Activated naive CD8-positive, alpha-beta T cell treated with anti-CD3 and anti-CD28 coated beads for 36 hours (primary cell): Measurements from ENCODE around the gene ADGRG1. TPM values are rescaled to one million over a fixed set of nuclear protein-coding genes. Genes with fewer than 3 reads are reported as not detected.

Experiments used
- DNase-seq: peaks from one replicate; pipeline ENCODE4 v3.0.0; 2021
- H3K27ac Mint-ChIP-seq: one replicate; pipeline ENCODE4 v1.8.0; 2022; ENCODE audit warnings: mild to moderate bottlenecking, moderate library complexity, mixed read lengths
- H3K27me3 Mint-ChIP-seq: one replicate; pipeline ENCODE4 v1.8.0; 2022; ENCODE audit warnings: mild to moderate bottlenecking, mixed read lengths
- H3K36me3 Mint-ChIP-seq: one replicate; pipeline ENCODE4 v1.8.0; 2021; ENCODE audit warnings: mild to moderate bottlenecking, mixed read lengths
- H3K4me1 Mint-ChIP-seq: one replicate; pipeline ENCODE4 v1.8.0; 2021; ENCODE audit warnings: mixed read lengths
- H3K4me3 Mint-ChIP-seq: one replicate; pipeline ENCODE4 v1.8.0; 2022; ENCODE audit warnings: mild to moderate bottlenecking, moderate library complexity, mixed read lengths
- H3K9me3 Mint-ChIP-seq: one replicate; pipeline ENCODE4 v1.8.0; 2022; ENCODE audit warnings: mixed read lengths
- total RNA-seq, 2 experiments: library from RNA; stranded (reverse); gene quantifications; one replicate each; pipeline ENCODE4 v1.2.3, GENCODE V29; 2021

Gene ADGRG1
- total RNA-seq, 2 experiments from 2014 or later = 2.8 to 3.0 TPM

- Mint-ChIP-seq H3K4me1 (peaks cover 26% of the 10 kb centered on the region), H3K27ac (no peak overlapping the region), H3K36me3 (no peaks in the 10 kb centered on the region), H3K4me3 (no peak overlapping the region), H3K27me3 (peaks cover 4% of the 10 kb centered on the region), H3K9me3 (no peaks in the 10 kb centered on the region)
- DNase-seq = no peak
Measured at GRCh38 chr16:57644383-57645014, 16.1 kb downstream of the ADGRG1 start.

- Mint-ChIP-seq H3K27me3 (no peaks in the 10 kb centered on the region), H3K4me3 (no peak overlapping the region), H3K27ac (no peak overlapping the region), H3K36me3 (no peaks in the 10 kb centered on the region), H3K4me1 (peaks cover 26% of the 10 kb centered on the region), H3K9me3 (no peaks in the 10 kb centered on the region)
- no peak for DNase-seq
Measured at GRCh38 chr16:57645169-57645568, 16.7 kb downstream of the ADGRG1 start.

GRCh38 chr16:57645691-57646387 lies 17.4 kb downstream of the ADGRG1 start:
- no peak overlapping the region for H3K4me3 Mint-ChIP-seq
- no peaks in the 10 kb centered on the region for H3K9me3 Mint-ChIP-seq
- no peak for DNase-seq
- no peaks in the 10 kb centered on the region for H3K36me3 Mint-ChIP-seq
- H3K27ac Mint-ChIP-seq = no peak overlapping the region
- peaks cover 26% of the 10 kb centered on the region for H3K4me1 Mint-ChIP-seq
- no peaks in the 10 kb centered on the region for H3K27me3 Mint-ChIP-seq

- no peaks in the 10 kb centered on the region for H3K27me3 Mint-ChIP-seq
- no peaks in the 10 kb centered on the region for H3K9me3 Mint-ChIP-seq
- peak; percentile 32 for DNase-seq
- peaks cover 26% of the 10 kb centered on the region for H3K4me1 Mint-ChIP-seq
- H3K27ac Mint-ChIP-seq = peak overlapping the region; percentile 38
- H3K36me3 Mint-ChIP-seq = no peaks in the 10 kb centered on the region
- H3K4me3 Mint-ChIP-seq = no peak overlapping the region
Measured at GRCh38 chr16:57646388-57647039, 18.1 kb downstream of the ADGRG1 start.

- Mint-ChIP-seq H3K36me3 (no peaks in the 10 kb centered on the region), H3K4me1 (peaks cover 31% of the 10 kb centered on the region), H3K27me3 (no peaks in the 10 kb centered on the region), H3K9me3 (no peaks in the 10 kb centered on the region), H3K27ac (peak overlapping the region; percentile 81), H3K4me3 (no peak overlapping the region)
- DNase-seq = peak; percentile 42
Measured at GRCh38 chr16:57647136-57647875, 18.9 kb downstream of the ADGRG1 start.

- Mint-ChIP-seq H3K9me3 (no peaks in the 10 kb centered on the region), H3K4me3 (peak overlapping the region; percentile 23), H3K27me3 (no peaks in the 10 kb centered on the region), H3K36me3 (no peaks in the 10 kb centered on the region), H3K4me1 (peaks cover 31% of the 10 kb centered on the region), H3K27ac (peak overlapping the region; percentile 81)
- peak; percentile 17 for DNase-seq
Measured at GRCh38 chr16:57648125-57648524, 19.7 kb downstream of the ADGRG1 start.

GRCh38 chr16:57648581-57649442 lies 20.4 kb downstream of the ADGRG1 start:
- Mint-ChIP-seq H3K4me3 (no peak overlapping the region), H3K27ac (peak overlapping the region; percentile 62), H3K4me1 (peaks cover 31% of the 10 kb centered on the region), H3K9me3 (no peaks in the 10 kb centered on the region), H3K27me3 (no peaks in the 10 kb centered on the region), H3K36me3 (no peaks in the 10 kb centered on the region)
- peak; percentile 81 for DNase-seq

GRCh38 chr16:57649443-57649751 lies 21.0 kb downstream of the ADGRG1 start:
- no peaks in the 10 kb centered on the region for H3K9me3 Mint-ChIP-seq
- no peaks in the 10 kb centered on the region for H3K36me3 Mint-ChIP-seq
- no peak overlapping the region for H3K4me3 Mint-ChIP-seq
- H3K27ac Mint-ChIP-seq = peak overlapping the region; percentile 62
- no peaks in the 10 kb centered on the region for H3K27me3 Mint-ChIP-seq
- peaks cover 31% of the 10 kb centered on the region for H3K4me1 Mint-ChIP-seq
- DNase-seq = no peak

GRCh38 chr16:57649846-57650245 lies 21.4 kb downstream of the ADGRG1 start:
- peaks cover 31% of the 10 kb centered on the region for H3K4me1 Mint-ChIP-seq
- no peaks in the 10 kb centered on the region for H3K36me3 Mint-ChIP-seq
- DNase-seq = no peak
- no peaks in the 10 kb centered on the region for H3K27me3 Mint-ChIP-seq
- no peaks in the 10 kb centered on the region for H3K9me3 Mint-ChIP-seq
- H3K4me3 Mint-ChIP-seq = no peak overlapping the region
- no peak overlapping the region for H3K27ac Mint-ChIP-seq

- Mint-ChIP-seq H3K36me3 (no peaks in the 10 kb centered on the region), H3K4me3 (no peak overlapping the region), H3K27me3 (no peaks in the 10 kb centered on the region), H3K27ac (no peak overlapping the region), H3K9me3 (no peaks in the 10 kb centered on the region), H3K4me1 (peaks cover 29% of the 10 kb centered on the region)
- DNase-seq = no peak
Measured at GRCh38 chr16:57651344-57652333, 23.2 kb downstream of the ADGRG1 start.

- no peaks in the 10 kb centered on the region for H3K27me3 Mint-ChIP-seq
- H3K4me1 Mint-ChIP-seq = peaks cover 19% of the 10 kb centered on the region
- H3K27ac Mint-ChIP-seq = no peak overlapping the region
- DNase-seq = no peak
- no peaks in the 10 kb centered on the region for H3K36me3 Mint-ChIP-seq
- H3K9me3 Mint-ChIP-seq = no peaks in the 10 kb centered on the region
- no peak overlapping the region for H3K4me3 Mint-ChIP-seq
Measured at GRCh38 chr16:57652695-57653471, 24.5 kb downstream of the ADGRG1 start.

- H3K27ac Mint-ChIP-seq = no peak overlapping the region
Measured at GRCh38 chr16:57653936-57654335, 25.5 kb downstream of the ADGRG1 start.

GRCh38 chr16:57656342-57656955 lies 28.0 kb downstream of the ADGRG1 start:
- Mint-ChIP-seq H3K27ac (no peak overlapping the region), H3K27me3 (no peaks in the 10 kb centered on the region), H3K4me1 (peaks cover 5% of the 10 kb centered on the region), H3K36me3 (no peaks in the 10 kb centered on the region), H3K4me3 (no peak overlapping the region), H3K9me3 (no peaks in the 10 kb centered on the region)
- DNase-seq = no peak

More at GRCh38 chr16:57653936-57654335, 25.5 kb downstream of the ADGRG1 start:
- Mint-ChIP-seq H3K4me3 (no peak overlapping the region), H3K27me3 (no peaks in the 10 kb centered on the region), H3K36me3 (no peaks in the 10 kb centered on the region), H3K4me1 (peaks cover 9% of the 10 kb centered on the region), H3K9me3 (no peaks in the 10 kb centered on the region)
- no peak for DNase-seq
